ENCODE data around the gene NPSR1. TPM values are rescaled to one million over a fixed set of nuclear protein-coding genes. Genes with fewer than 3 reads are reported as not detected.

The NPSR1 gene
- total RNA-seq, 1 donor from 2014 or later: not detected

DNA sequence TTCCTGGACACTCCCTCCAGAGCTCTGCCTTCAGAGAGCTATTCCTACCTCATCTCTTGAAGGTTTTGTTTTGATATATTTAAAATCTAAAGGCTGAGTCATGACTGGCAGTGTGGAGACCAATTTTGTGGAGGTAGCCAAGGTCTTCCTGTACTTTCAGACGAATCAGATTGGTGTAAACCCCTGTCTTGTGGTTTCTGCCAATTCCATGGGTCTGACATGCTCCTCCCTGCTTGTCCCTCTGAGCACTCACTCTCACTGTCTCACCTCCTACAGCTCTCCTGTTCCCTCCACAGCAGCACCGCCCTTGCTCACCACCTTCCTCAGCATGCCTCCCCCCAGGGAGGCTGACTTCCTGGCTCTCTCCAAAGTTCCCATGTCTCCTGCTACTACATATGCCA is 179.8 kb downstream of the NPSR1 start:
- no peaks in the 10 kb centered on the region for H3K79me2 ChIP-seq (ENCODE audit: insufficient read depth, low read length)
- H3K36me3 ChIP-seq (ENCODE audit: insufficient read depth, low read length): no peaks in the 10 kb centered on the region
- FAIRE-seq: no peak
- DNase-seq (ENCODE audit: low read depth): peak; percentile 49
- no peak for TF ChIP-seq EZH2 (IDR thresholded peaks at IDR 0.05; ENCODE audit: insufficient read depth, low read length)
- TF ChIP-seq, protein P1, sequence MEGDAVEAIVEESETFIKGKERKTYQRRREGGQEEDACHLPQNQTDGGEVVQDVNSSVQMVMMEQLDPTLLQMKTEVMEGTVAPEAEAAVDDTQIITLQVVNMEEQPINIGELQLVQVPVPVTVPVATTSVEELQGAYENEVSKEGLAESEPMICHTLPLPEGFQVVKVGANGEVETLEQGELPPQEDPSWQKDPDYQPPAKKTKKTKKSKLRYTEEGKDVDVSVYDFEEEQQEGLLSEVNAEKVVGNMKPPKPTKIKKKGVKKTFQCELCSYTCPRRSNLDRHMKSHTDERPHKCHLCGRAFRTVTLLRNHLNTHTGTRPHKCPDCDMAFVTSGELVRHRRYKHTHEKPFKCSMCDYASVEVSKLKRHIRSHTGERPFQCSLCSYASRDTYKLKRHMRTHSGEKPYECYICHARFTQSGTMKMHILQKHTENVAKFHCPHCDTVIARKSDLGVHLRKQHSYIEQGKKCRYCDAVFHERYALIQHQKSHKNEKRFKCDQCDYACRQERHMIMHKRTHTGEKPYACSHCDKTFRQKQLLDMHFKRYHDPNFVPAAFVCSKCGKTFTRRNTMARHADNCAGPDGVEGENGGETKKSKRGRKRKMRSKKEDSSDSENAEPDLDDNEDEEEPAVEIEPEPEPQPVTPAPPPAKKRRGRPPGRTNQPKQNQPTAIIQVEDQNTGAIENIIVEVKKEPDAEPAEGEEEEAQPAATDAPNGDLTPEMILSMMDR (IDR thresholded peaks at IDR 0.05; ENCODE audit: insufficient read depth, low read depth, low read length): no peak
- Mint-ChIP-seq H3K36me3 (ENCODE audit: low read depth, unreplicated experiment) (peaks cover 2% of the 10 kb centered on the region), H3K4me1 (ENCODE audit: low read depth, unreplicated experiment) (peaks cover 17% of the 10 kb centered on the region), H3K9me3 (ENCODE audit: unreplicated experiment) (no peaks in the 10 kb centered on the region), H3K27me3 (ENCODE audit: low read depth, unreplicated experiment) (peaks cover 1% of the 10 kb centered on the region), H3K27ac (ENCODE audit: unreplicated experiment) (no peak overlapping the region), H3K4me3 (ENCODE audit: unreplicated experiment) (no peak overlapping the region)
- peak overlapping the region; percentile 5 for H2AFZ ChIP-seq (ENCODE audit: low read depth, low read length)
- peak overlapping the region; percentile 30 for H3K4me2 ChIP-seq (ENCODE audit: low read length)
- no peaks in the 10 kb centered on the region for H4K20me1 ChIP-seq (ENCODE audit: insufficient read depth, low read length)
- H3K4me1 ChIP-seq (ENCODE audit: insufficient read depth, low read length): peaks cover 15% of the 10 kb centered on the region
- H3K4me3 ChIP-seq (ENCODE audit: insufficient read depth, low read depth, low read length): no peak overlapping the region
- H3K9me3 ChIP-seq (ENCODE audit: insufficient read depth, low read depth, low read length): no peaks in the 10 kb centered on the region
- H3K9ac ChIP-seq (ENCODE audit: low read length): no peak overlapping the region
- no peak overlapping the region for H3K27ac ChIP-seq (ENCODE audit: low read depth, low read length)
- H3K27me3 ChIP-seq (ENCODE audit: insufficient read depth, low read length): no peaks in the 10 kb centered on the region

DNA sequence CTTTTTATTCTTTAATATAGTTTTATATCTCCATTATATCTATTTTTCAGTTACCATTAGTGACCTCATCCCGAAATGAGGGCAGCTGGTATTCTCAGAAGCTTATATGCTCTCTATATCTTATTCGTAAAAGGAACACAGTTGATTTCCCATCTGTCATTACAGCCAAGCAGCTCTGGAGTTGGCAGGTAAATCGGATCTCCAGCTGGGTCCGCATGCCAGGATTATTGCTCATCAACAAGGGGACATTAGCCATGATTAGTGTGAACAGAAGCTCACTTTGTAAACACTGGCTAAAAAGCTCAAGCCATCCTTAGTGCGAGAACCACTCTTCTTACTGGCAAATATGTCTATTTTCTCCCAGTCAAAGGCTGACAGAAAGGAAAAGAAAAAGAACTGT is 180.3 kb downstream of the NPSR1 start:
- H3K4me1 ChIP-seq (ENCODE audit: insufficient read depth, low read length): peaks cover 15% of the 10 kb centered on the region
- DNase-seq (ENCODE audit: low read depth): peak; percentile 67
- no peaks in the 10 kb centered on the region for H3K9me3 ChIP-seq (ENCODE audit: insufficient read depth, low read depth, low read length)
- peaks cover 2% of the 10 kb centered on the region for H3K36me3 Mint-ChIP-seq (ENCODE audit: low read depth, unreplicated experiment)
- H3K4me1 Mint-ChIP-seq (ENCODE audit: low read depth, unreplicated experiment): peaks cover 19% of the 10 kb centered on the region
- no peak overlapping the region for H3K27ac Mint-ChIP-seq (ENCODE audit: unreplicated experiment)
- no peak overlapping the region for H3K9ac ChIP-seq (ENCODE audit: low read length)
- no peaks in the 10 kb centered on the region for H3K9me3 Mint-ChIP-seq (ENCODE audit: unreplicated experiment)
- H2AFZ ChIP-seq (ENCODE audit: low read depth, low read length): peak overlapping the region; percentile 35
- peaks cover 1% of the 10 kb centered on the region for H3K27me3 Mint-ChIP-seq (ENCODE audit: low read depth, unreplicated experiment)
- H3K79me2 ChIP-seq (ENCODE audit: insufficient read depth, low read length): no peaks in the 10 kb centered on the region
- H4K20me1 ChIP-seq (ENCODE audit: insufficient read depth, low read length): no peaks in the 10 kb centered on the region
- no peak overlapping the region for H3K4me2 ChIP-seq (ENCODE audit: low read length)
- H3K4me3 Mint-ChIP-seq (ENCODE audit: unreplicated experiment): no peak overlapping the region
- no peak for FAIRE-seq
- H3K27me3 ChIP-seq (ENCODE audit: insufficient read depth, low read length): no peaks in the 10 kb centered on the region
- no peak overlapping the region for H3K27ac ChIP-seq (ENCODE audit: low read depth, low read length)
- TF ChIP-seq, protein P1 (IDR thresholded peaks at IDR 0.05; ENCODE audit: insufficient read depth, low read depth, low read length): no peak
- TF ChIP-seq EZH2 (IDR thresholded peaks at IDR 0.05; ENCODE audit: insufficient read depth, low read length): no peak
- H3K4me3 ChIP-seq (ENCODE audit: insufficient read depth, low read depth, low read length): no peak overlapping the region
- no peaks in the 10 kb centered on the region for H3K36me3 ChIP-seq (ENCODE audit: insufficient read depth, low read length)

DNA sequence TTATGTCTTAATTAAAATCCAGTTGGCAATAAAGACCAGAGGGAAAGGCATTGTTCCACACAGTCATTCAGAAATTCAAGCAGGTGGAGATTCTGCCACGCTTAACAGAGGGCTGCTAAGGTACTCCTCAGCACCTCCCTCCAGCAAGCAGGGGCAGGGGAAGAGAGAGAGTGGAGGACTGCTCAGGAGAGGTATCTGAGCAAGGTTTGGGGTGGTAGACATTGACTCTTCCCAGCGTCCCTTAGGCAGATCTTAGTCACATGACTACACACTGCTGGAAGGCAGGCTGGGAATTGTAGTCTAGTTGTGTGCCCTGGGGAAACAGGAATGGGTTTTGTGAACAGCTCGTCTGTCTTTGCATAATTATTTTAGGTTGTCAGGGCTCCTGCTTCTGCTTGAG is 181.6 kb downstream of the NPSR1 start:
- DNase-seq (ENCODE audit: low read depth): no peak
- Mint-ChIP-seq H3K36me3 (ENCODE audit: low read depth, unreplicated experiment) (peaks cover 2% of the 10 kb centered on the region), H3K4me1 (ENCODE audit: low read depth, unreplicated experiment) (peaks cover 19% of the 10 kb centered on the region)

More for the DNA sequence above, 181.6 kb downstream of the NPSR1 start:
- peaks cover 15% of the 10 kb centered on the region for H3K4me1 ChIP-seq (ENCODE audit: insufficient read depth, low read length)
- Mint-ChIP-seq H3K27ac (ENCODE audit: unreplicated experiment) (no peak overlapping the region), H3K9me3 (ENCODE audit: unreplicated experiment) (no peaks in the 10 kb centered on the region), H3K27me3 (ENCODE audit: low read depth, unreplicated experiment) (peaks cover 1% of the 10 kb centered on the region), H3K4me3 (ENCODE audit: unreplicated experiment) (no peak overlapping the region)
- no peaks in the 10 kb centered on the region for H3K27me3 ChIP-seq (ENCODE audit: insufficient read depth, low read length)
- FAIRE-seq: no peak
- H4K20me1 ChIP-seq (ENCODE audit: insufficient read depth, low read length): no peaks in the 10 kb centered on the region
- TF ChIP-seq EZH2 (IDR thresholded peaks at IDR 0.05; ENCODE audit: insufficient read depth, low read length): no peak
- TF ChIP-seq, protein P1 (IDR thresholded peaks at IDR 0.05; ENCODE audit: insufficient read depth, low read depth, low read length): no peak
- H3K9me3 ChIP-seq (ENCODE audit: insufficient read depth, low read depth, low read length): no peaks in the 10 kb centered on the region
- no peak overlapping the region for H3K4me3 ChIP-seq (ENCODE audit: insufficient read depth, low read depth, low read length)
- no peak overlapping the region for H3K4me2 ChIP-seq (ENCODE audit: low read length)
- no peaks in the 10 kb centered on the region for H3K36me3 ChIP-seq (ENCODE audit: insufficient read depth, low read length)
- no peak overlapping the region for H3K27ac ChIP-seq (ENCODE audit: low read depth, low read length)
- no peaks in the 10 kb centered on the region for H3K79me2 ChIP-seq (ENCODE audit: insufficient read depth, low read length)
- H3K9ac ChIP-seq (ENCODE audit: low read length): no peak overlapping the region
- H2AFZ ChIP-seq (ENCODE audit: low read depth, low read length): no peak overlapping the region

Data from astrocyte (in vitro differentiated cells and primary cell).